Stomach smooth muscle (tissue), 2 donors: ENCODE data around the gene LTF.

Experiments
- H3K27ac ChIP-seq: one replicate; pipeline ENCODE4 v1.7.0; 2013; ENCODE audit warnings: mild to moderate bottlenecking, low read length, inconsistent platforms
- H3K27me3 ChIP-seq, 2 donors: one replicate each; pipeline ENCODE4 v1.7.0; 2013; ENCODE audit warnings: low read length in 2 of 2; ENCODE audit not compliant: insufficient read depth in 2 of 2, control insufficient read depth in 1 of 2
- H3K36me3 ChIP-seq, 2 donors: one replicate each; pipeline ENCODE4 v1.7.0; 2013; ENCODE audit warnings: low read length in 2 of 2; ENCODE audit not compliant: control insufficient read depth in 2 of 2, insufficient read depth in 2 of 2
- H3K4me1 ChIP-seq: one replicate; pipeline ENCODE4 v1.7.0; 2013; ENCODE audit warnings: low read length; ENCODE audit not compliant: control insufficient read depth, insufficient read depth
- H3K4me3 ChIP-seq, 2 donors: one replicate each; pipeline ENCODE4 v1.7.0; 2013; ENCODE audit warnings: low read length in 2 of 2
- H3K9ac ChIP-seq, 2 donors: one replicate each; pipeline ENCODE4 v1.7.0; 2013; ENCODE audit warnings: low read length in 2 of 2, mild to moderate bottlenecking in 1 of 2
- H3K9me3 ChIP-seq, 2 donors: one replicate each; pipeline ENCODE4 v1.7.0; 2013; ENCODE audit warnings: low read length in 2 of 2; ENCODE audit not compliant: control insufficient read depth in 2 of 2
- donor health status: healthy.
- donor health status: Pancreatic carcinoma.

The LTF gene

DNA sequence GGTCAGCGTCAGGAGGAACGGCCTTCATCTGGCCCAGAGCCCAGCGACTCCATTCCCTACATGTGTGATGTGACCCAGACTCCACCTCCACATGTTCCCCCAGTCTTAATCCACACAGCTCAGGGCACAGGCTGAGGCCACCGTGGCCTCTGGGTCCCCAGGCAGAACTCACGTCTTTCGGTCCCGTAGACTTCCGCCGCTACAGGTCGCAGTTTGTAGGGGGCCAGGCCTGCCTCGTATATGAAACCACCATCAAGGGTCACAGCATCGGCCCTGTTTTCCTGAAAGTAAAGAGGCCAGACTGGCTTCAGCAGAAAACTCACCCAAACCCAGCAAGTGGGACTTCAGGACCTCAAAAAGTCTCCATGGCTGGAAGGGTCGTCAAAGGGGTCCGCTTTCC is 8.6 kb downstream of the LTF start:
- H3K4me1 ChIP-seq: no peaks in the 10 kb centered on the region
- no peak overlapping the region for H3K4me3 ChIP-seq
- H3K36me3 ChIP-seq: no peaks in the 10 kb centered on the region
- H3K9me3 ChIP-seq: peaks cover 0 to 2% of the 10 kb centered on the region in 2 donors
- H3K9ac ChIP-seq: no peak overlapping the region
- H3K27me3 ChIP-seq: no peaks in the 10 kb centered on the region
- H3K27ac ChIP-seq: no peak overlapping the region

GRCh38 chr3:46455231-46456115 is 9.2 kb downstream of the LTF start:
- Histone ChIP-seq H3K36me3 (no peaks in the 10 kb centered on the region), H3K9ac (no peak overlapping the region), H3K4me3 (no peak overlapping the region), H3K27me3 (no peaks in the 10 kb centered on the region), H3K27ac (no peak overlapping the region), H3K9me3 (peaks cover 0 to under 1% of the 10 kb centered on the region in 2 donors), H3K4me1 (no peaks in the 10 kb centered on the region)

DNA sequence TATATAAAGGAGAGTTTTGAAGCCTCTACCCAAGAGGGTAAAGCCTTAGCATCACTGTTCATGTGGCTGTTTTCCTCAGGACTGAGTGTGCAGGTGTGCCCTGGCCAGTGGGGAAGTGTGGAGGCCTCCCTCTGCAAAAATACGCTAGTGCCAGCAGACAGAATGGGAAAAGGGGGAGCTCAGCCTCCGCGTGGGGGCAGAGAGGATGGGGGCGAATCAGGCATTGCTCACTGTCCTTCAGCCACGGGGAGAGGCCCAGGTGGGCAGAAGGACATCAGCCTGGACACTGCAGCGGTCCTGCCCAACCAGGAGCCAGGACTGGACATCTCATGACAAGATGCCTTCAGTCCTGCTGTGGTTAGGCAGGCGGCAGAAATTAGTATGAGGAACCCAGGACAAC is 10.1 kb downstream of the LTF start:
- H3K9me3 ChIP-seq: no peaks in the 10 kb centered on the region
- no peak overlapping the region for H3K27ac ChIP-seq
- H3K36me3 ChIP-seq: no peaks in the 10 kb centered on the region
- no peak overlapping the region for H3K9ac ChIP-seq
- no peaks in the 10 kb centered on the region for H3K4me1 ChIP-seq
- H3K4me3 ChIP-seq: no peak overlapping the region
- H3K27me3 ChIP-seq: peaks cover 0 to 6% of the 10 kb centered on the region in 2 donors

DNA sequence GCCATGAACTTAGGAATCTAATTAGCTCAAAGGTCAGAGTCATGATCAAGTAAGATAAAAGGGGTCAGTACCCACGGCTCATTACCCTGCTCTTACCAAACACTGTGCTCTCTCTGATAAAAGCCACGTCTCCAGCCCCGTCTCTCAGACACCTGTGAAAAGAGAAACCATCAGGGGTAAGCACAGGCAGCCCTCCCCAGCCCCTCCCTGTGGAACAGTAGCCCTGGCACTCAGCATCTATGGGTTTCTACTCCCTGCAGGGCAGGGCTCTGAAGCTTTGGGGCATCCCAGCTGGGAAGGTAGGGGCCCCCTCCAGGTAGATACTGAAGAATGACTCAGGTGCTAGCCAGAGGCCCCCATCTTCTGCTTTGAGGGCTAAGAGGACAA is 10.5 kb downstream of the LTF start:
- Histone ChIP-seq H3K27me3 (peaks cover 0 to 6% of the 10 kb centered on the region in 2 donors), H3K36me3 (no peaks in the 10 kb centered on the region), H3K27ac (no peak overlapping the region), H3K4me1 (no peaks in the 10 kb centered on the region), H3K9ac (no peak overlapping the region), H3K9me3 (no peaks in the 10 kb centered on the region), H3K4me3 (no peak overlapping the region)

DNA sequence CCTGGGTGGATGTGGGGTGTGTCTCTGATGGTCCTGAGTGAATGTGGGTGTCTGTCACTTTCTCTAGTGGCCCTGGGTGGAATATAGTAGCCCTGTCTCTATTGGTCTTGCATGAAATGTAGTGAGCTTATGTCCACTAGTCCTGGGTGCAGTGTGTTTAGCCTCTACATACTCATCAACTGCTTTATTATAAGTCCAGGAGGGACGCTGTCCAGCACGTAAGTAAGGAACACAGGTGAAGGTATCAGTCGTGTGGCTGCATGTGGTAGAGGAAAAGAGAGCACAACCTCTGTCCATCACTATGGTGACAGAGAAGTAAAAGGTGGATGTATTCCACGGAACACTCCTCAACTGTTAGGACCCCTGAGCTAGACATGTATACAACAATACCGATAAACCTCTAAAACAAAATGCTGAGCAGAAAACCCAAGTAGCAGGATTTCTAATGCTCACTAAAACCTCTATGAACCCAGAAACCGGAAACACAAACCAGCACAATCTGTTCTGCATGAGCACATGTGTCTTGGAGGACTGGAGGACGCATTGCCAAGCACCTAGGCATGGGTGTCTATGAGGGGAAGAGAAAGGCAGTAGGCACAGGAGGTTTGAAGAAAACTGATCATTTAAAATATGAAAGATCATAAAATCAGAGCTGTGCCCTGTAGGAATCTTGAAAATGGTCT is 11.0 kb downstream of the LTF start:
- no peaks in the 10 kb centered on the region for H3K9me3 ChIP-seq
- no peak overlapping the region for H3K4me3 ChIP-seq
- no peak overlapping the region for H3K9ac ChIP-seq
- H3K27me3 ChIP-seq: peaks cover 0 to 6% of the 10 kb centered on the region in 2 donors
- H3K4me1 ChIP-seq: no peaks in the 10 kb centered on the region
- H3K27ac ChIP-seq: no peak overlapping the region
- no peaks in the 10 kb centered on the region for H3K36me3 ChIP-seq

DNA sequence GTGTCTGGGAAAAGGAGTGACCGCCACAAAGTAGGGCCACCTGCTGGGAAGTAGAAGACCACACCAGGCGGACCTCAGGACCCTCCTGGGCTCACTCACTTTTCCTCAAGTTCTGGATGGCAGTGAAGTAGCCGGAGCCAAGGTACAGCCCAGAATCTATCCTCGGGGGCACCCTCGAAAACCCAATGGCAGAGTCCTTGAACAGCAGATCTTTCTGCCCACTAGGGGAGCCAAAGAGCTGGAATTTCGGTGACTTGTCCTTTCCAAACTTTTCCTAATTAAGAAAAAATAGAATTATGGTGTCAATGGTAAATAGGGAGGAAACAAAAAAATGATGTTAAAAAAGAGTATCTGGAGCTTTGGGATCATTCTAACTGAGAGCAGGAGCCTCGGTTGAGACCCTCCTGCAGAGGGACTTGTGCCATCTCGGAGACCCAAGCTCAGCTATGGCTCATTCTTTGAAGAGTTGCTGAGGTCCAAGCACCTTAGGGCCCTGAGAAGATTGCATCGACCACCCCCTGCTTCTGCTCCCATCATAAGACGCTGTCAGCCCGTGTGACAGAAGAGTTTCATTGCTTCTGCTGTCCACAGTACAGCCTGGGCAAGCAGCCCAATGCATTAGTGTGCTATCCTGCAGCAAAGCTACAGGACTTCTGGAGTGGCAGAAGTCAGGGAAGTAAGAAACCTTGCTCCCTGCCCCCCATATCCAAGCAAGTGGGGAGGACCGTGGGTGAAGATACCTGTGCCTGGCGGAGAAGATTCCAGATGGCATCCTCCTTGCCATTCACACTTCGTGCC is 14.8 kb downstream of the LTF start:
- H3K4me3 ChIP-seq: no peak overlapping the region
- H3K9me3 ChIP-seq: no peaks in the 10 kb centered on the region
- no peak overlapping the region for H3K9ac ChIP-seq
- peaks cover 0 to 6% of the 10 kb centered on the region in 2 donors for H3K27me3 ChIP-seq
- no peaks in the 10 kb centered on the region for H3K4me1 ChIP-seq
- H3K36me3 ChIP-seq: no peaks in the 10 kb centered on the region
- H3K27ac ChIP-seq: no peak overlapping the region

GRCh38 chr3:46448721-46449120 is 16.0 kb downstream of the LTF start:
- Histone ChIP-seq H3K9me3 (no peaks in the 10 kb centered on the region), H3K9ac (no peak overlapping the region), H3K4me1 (no peaks in the 10 kb centered on the region), H3K27me3 (peaks cover 0 to 6% of the 10 kb centered on the region in 2 donors), H3K4me3 (no peak overlapping the region), H3K36me3 (no peaks in the 10 kb centered on the region), H3K27ac (no peak overlapping the region)

DNA sequence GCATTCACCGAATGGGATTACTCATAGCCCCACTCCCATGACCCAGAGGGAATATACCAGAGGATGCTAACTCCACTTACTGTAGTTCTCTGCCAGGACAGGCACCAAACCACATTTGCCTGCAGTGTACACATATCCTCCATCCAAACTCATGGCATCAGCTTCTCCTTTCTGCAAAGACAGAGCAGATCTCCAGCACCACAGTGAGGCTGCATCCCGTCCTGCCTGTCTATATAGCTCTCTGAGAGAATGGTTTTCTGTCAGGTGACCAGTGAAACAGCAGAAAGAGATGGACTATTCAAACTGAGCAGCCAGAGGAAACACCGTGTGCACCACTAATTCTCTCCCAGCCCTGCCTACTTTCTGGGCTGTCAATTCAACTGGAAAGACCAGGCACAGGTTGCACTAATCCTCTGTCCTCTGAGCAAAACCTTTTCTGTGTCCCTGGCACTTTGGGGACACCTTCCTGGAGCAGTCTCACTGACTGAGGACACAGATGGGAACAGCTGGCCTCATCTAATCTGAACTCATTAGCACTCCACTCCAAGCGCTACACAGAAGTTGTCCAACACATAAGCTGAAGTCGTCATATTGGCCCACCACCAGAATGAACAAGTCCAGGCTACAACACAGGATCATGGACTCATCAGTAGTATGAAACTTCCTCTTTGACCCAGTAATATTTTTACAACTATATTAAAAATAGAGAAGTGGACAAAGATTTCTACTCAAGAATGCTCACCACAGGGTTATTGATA is 17.3 kb downstream of the LTF start:
- no peaks in the 10 kb centered on the region for H3K36me3 ChIP-seq
- no peak overlapping the region for H3K9ac ChIP-seq
- no peaks in the 10 kb centered on the region for H3K4me1 ChIP-seq
- H3K27ac ChIP-seq: no peak overlapping the region
- H3K27me3 ChIP-seq: peaks cover 0 to 6% of the 10 kb centered on the region in 2 donors
- no peak overlapping the region for H3K4me3 ChIP-seq
- no peaks in the 10 kb centered on the region for H3K9me3 ChIP-seq

DNA sequence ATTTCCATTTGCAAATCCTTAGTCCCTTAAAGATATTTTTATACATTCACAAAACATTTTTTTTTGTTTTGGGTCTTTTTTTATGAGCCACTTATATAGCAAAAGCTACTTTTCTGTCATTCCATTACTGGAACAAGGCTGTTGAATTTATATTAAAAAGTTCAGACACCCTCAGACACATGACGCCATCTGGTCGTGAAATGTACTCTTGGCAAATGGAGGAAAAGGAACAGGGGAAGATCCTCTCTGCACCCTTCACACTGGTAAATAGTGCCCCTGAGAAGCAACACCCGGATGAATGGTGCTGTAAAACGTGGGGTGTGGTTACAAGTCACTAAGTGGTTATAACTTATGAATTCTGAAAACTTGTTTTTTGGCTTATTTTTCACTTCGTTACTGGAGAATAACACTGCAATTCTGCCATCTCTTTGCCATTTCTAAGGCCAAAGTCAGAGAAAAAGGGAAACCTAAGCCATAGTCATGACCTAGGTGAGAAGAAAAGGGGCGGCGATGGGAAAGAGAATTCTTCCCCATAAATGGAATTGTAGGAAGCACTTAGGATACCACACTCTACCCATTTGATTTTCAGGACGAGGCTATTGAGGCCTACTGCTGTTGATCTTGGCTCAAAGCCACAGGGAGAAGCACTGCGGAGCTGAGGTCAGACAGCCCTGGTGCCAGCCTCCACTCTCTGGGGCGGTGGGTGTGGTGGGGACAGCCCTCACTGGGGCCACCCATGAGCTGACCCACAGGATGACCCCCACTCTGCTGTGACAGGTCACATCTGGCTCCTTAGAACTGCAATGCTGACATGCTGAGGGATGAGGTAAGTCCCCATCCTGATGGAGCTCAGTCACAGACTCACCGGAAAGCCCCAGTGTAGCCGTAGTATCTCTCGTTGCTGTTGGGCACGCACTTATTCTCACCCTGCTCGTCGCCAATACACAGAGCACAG is 21.9 kb downstream of the LTF start:
- Histone ChIP-seq H3K4me1 (no peaks in the 10 kb centered on the region), H3K27me3 (no peaks in the 10 kb centered on the region), H3K9me3 (no peaks in the 10 kb centered on the region)

More for the DNA sequence above, 21.9 kb downstream of the LTF start:
- Histone ChIP-seq H3K9ac (no peak overlapping the region), H3K27ac (no peak overlapping the region), H3K4me3 (no peak overlapping the region), H3K36me3 (no peaks in the 10 kb centered on the region)
